ENCODE results near the gene DCAF8L2. TPM values are rescaled to one million over a fixed set of nuclear protein-coding genes. Genes with fewer than 3 reads are reported as not detected.

The DCAF8L2 gene
- total and polyA plus RNA-seq, 2 experiments from 2014 or later: not detected

- no peaks in the 10 kb centered on the region for H3K9me2 ChIP-seq (ENCODE audit: insufficient read depth)
- no peaks in the 10 kb centered on the region for H3K79me2 ChIP-seq (replicated peaks; ENCODE audit: insufficient read depth)
- TF ChIP-seq CREB1 (CRISPR knock-in tag; IDR thresholded peaks at IDR 0.05; ENCODE audit: low read depth) (no peak), CTCF (conservative IDR thresholded peaks at IDR 0.05; ENCODE audit: low read depth in 2 of 2) (no peak), POLR2AphosphoS5 (IDR thresholded peaks at IDR 0.05; ENCODE audit: low read depth) (no peak), ETS1 (IDR thresholded peaks at IDR 0.05) (no peak), ZNF462 (CRISPR knock-in tag; IDR thresholded peaks at IDR 0.05) (no peak)
- no peak overlapping the region for H3K27ac ChIP-seq (ENCODE audit: low read depth)
- no peak overlapping the region for H3K4me3 ChIP-seq
- Mint-ChIP-seq H3K4me1 (no peaks in the 10 kb centered on the region), H3K4me3 (no peak overlapping the region), H3K27ac (no peak overlapping the region), H3K27me3 (ENCODE audit: insufficient read depth, low read depth, poor library complexity) (no peaks in the 10 kb centered on the region), H3K9me3 (no peaks in the 10 kb centered on the region), H3K36me3 (ENCODE audit: low read depth) (no peaks in the 10 kb centered on the region)
- no peaks in the 10 kb centered on the region for H3F3A ChIP-seq (replicated peaks; ENCODE audit: low read depth)
- H4K20me1 ChIP-seq (replicated peaks; ENCODE audit: insufficient read depth): no peaks in the 10 kb centered on the region
- H3K36me3 ChIP-seq (ENCODE audit: insufficient read depth): no peaks in the 10 kb centered on the region
- ATAC-seq (no peak), DNase-seq (ENCODE audit: low spot score) (no peak)
- no peak overlapping the region for H3K4me2 ChIP-seq
- no peaks in the 10 kb centered on the region for H3K4me1 ChIP-seq (ENCODE audit: insufficient read depth)
- H3K27me3 ChIP-seq (ENCODE audit: insufficient read depth): no peaks in the 10 kb centered on the region
- no peak overlapping the region for H2AFZ ChIP-seq
Measured at GRCh38 chrX:27775984-27776383, 185.8 kb downstream of the DCAF8L2 start.
